Uterus (tissue), 4 donors: ENCODE measurements around the gene DLGAP1. TPM values are rescaled to one million over a fixed set of nuclear protein-coding genes. Genes with fewer than 3 reads are reported as not detected.

Experiments used
- DNase-seq, 2 donors: peaks; one replicate each; pipeline ENCODE4 v3.0.0-alpha.2; 2019 to 2020
- H3K27ac ChIP-seq, 2 donors: fragments of 200-600 bp; sonication (generic); 1 replicate in 1 of 2; 2 replicates in 1 of 2; pipeline ENCODE4 v1.5.1; 2016 to 2018
- H3K27me3 ChIP-seq, 2 donors: fragments of 200-600 bp; sonication (generic); one replicate each; pipeline ENCODE4 v1.5.1; 2018 to 2019; ENCODE audit warnings: control low read depth in 1 of 2
- H3K36me3 ChIP-seq, 2 donors: fragments of 200-600 bp; sonication (generic); one replicate each; pipeline ENCODE4 v1.5.1; 2019; ENCODE audit warnings: control low read depth in 1 of 2
- H3K4me1 ChIP-seq, 2 donors: fragments of 200-600 bp; sonication (generic); one replicate each; pipeline ENCODE4 v1.5.1; 2018 to 2019; ENCODE audit warnings: control low read depth in 1 of 2
- H3K4me3 ChIP-seq, 2 donors: fragments of 200-600 bp; sonication (generic); 1 replicate in 1 of 2; 2 replicates in 1 of 2; pipeline ENCODE4 v1.5.1; 2018 to 2019; ENCODE audit warnings: mild to moderate bottlenecking in 1 of 2
- H3K9me3 ChIP-seq, 2 donors: fragments of 200-600 bp; sonication (generic); one replicate each; pipeline ENCODE4 v1.5.1; 2019; ENCODE audit warnings: control low read depth in 1 of 2
- POLR2A ChIP-seq, 2 donors: fragments of 450-650 bp; IDR thresholded peaks; one replicate each; pipeline ENCODE4 v1.6.1; 2016; ENCODE audit warnings: antibody characterized with exemption in 2 of 2, mild to moderate bottlenecking in 1 of 2, moderate library complexity in 1 of 2
- intact Hi-C: fragments of 100-400 bp; cut with DNase I; formaldehyde crosslinking; loops from one replicate; pipeline ENCODE4 v1.15.1; 2023; ENCODE audit warnings: low total_unique reads
- total RNA-seq, 4 donors: library from RNA; depleted of rRNA in 3 of 4; stranded (reverse); fragments of >200 nt in 3 of 4; gene quantifications; one replicate each; pipeline versions ENCODE4 v1.1.0 to v1.2.4, GENCODE V29; 2014 to 2023
- TF ChIP-seq, protein P1 (sequence below), 4 experiments: fragments of 200-600 bp in 2 of 4; fragments of 450-650 bp in 2 of 4; sonication (generic) in 2 of 4; IDR thresholded peaks; one replicate each; pipeline ENCODE4 v1.5.1; 2016 to 2019; ENCODE audit warnings: antibody characterized with exemption in 4 of 4, mild to moderate bottlenecking in 2 of 4, moderate library complexity in 1 of 4
- donor health status: DM: yes; HTN: yes; CAD: no.

The DLGAP1 gene
- total RNA-seq, 4 donors from 2014 or later = 1.0 to 9.6 (median 3.3) TPM

DNA sequence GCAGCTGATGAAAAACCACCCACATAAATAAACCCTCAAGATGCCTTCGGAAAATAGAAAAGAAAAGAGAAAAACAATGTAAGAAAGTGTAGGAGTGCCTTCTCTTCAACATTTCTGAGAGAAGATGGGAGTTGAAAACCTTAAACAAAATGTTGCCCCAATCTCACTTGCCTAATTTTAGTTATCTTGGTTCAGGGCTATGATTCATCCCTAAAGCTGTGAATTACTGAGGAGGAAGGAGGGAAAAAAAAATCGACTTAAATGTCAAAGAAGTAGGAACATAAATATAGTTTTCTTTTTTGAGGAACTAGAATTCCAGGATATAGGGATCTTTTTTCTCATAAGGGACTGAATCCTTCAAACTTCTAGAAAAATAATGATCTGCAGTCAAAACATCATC lies 644.8 kb downstream of the DLGAP1 start:
- intact Hi-C loops = no loop called here
- TF ChIP-seq, protein P1, sequence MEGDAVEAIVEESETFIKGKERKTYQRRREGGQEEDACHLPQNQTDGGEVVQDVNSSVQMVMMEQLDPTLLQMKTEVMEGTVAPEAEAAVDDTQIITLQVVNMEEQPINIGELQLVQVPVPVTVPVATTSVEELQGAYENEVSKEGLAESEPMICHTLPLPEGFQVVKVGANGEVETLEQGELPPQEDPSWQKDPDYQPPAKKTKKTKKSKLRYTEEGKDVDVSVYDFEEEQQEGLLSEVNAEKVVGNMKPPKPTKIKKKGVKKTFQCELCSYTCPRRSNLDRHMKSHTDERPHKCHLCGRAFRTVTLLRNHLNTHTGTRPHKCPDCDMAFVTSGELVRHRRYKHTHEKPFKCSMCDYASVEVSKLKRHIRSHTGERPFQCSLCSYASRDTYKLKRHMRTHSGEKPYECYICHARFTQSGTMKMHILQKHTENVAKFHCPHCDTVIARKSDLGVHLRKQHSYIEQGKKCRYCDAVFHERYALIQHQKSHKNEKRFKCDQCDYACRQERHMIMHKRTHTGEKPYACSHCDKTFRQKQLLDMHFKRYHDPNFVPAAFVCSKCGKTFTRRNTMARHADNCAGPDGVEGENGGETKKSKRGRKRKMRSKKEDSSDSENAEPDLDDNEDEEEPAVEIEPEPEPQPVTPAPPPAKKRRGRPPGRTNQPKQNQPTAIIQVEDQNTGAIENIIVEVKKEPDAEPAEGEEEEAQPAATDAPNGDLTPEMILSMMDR (IDR thresholded peaks at IDR 0.05) = no peak
- no peak for TF ChIP-seq POLR2A (IDR thresholded peaks at IDR 0.05)
- Histone ChIP-seq H3K36me3 (no peaks in the 10 kb centered on the region), H3K9me3 (no peaks in the 10 kb centered on the region), H3K4me1 (no peaks in the 10 kb centered on the region), H3K27ac (peak overlapping the region in 1 of 2 donors; percentile 26), H3K27me3 (no peaks in the 10 kb centered on the region), H3K4me3 (no peak overlapping the region)
- no peak for DNase-seq

DNA sequence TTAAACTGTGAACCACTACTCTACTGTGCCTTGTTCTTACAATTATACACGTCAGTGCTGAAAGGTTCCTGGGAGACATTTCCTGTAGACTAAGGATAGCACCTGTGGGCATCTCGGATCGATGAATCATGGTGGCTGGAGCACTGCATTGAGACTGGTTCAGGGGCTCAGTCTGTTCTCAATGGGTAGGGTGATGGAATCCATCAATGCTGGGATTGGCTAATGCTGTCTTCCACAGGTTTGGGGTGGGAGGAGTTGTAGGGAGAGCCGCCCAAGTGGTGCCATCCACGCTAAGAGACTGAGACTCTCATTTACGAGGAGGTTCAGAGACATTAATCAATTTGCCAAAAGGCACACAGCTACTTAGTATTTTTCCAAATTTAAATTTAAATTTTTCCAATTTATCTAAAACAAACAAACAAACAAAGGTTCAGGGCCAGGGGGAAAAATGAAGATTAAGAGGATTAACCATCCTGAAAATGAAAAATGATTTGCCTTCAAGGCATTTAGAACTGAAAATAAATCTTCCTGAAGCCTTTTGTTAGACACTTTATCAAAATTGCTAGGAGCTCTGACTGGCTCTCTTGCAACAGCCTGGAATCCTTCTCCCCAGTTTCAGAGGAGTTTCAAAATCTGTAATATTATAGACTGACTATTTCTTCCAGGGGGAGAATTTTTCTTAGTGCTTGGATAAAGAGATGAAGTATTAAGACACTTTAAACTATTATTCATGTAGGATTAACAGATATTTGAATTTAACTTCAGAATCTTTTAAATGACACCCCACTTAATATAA lies 645.9 kb downstream of the DLGAP1 start:
- Histone ChIP-seq H3K36me3 (no peaks in the 10 kb centered on the region), H3K27ac (peak overlapping the region in 1 of 2 donors; percentile 26), H3K4me1 (no peaks in the 10 kb centered on the region), H3K4me3 (no peak overlapping the region), H3K27me3 (no peaks in the 10 kb centered on the region), H3K9me3 (no peaks in the 10 kb centered on the region)
- TF ChIP-seq, protein P1 (IDR thresholded peaks at IDR 0.05) = no peak
- intact Hi-C loops = no loop called here
- no peak for DNase-seq

GRCh38 chr18:3806656-3807055 lies 648.5 kb downstream of the DLGAP1 start:
- no peak for TF ChIP-seq POLR2A (IDR thresholded peaks at IDR 0.05)
- TF ChIP-seq, protein P1 (IDR thresholded peaks at IDR 0.05) = no peak

DNA sequence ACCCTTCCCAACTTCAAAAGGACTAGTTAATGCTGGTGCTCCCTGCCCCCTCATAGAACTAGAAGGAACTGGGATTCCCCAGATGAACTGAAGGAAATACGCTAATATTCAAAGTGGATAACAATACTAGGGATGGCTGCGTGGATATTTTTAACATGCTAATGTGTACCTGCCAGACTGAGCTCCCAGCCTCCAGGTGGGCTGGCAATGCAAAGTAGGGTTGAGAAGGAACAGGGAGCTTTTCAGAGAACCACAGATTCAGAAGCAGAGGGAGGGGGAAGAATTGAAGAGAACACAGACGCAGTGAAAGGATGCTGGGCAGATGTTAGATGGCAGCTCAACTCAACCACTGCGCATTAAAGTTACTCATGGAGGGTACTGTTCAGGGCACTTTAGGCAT lies 650.8 kb downstream of the DLGAP1 start:
- TF ChIP-seq, protein P1 (IDR thresholded peaks at IDR 0.05) = no peak
- TF ChIP-seq POLR2A (IDR thresholded peaks at IDR 0.05) = no peak
- Histone ChIP-seq H3K4me3 (no peak overlapping the region), H3K36me3 (no peaks in the 10 kb centered on the region), H3K4me1 (no peaks in the 10 kb centered on the region), H3K27me3 (no peaks in the 10 kb centered on the region), H3K27ac (no peak overlapping the region), H3K9me3 (no peaks in the 10 kb centered on the region)
- intact Hi-C loops = no loop called here
- no peak for DNase-seq

More at GRCh38 chr18:3806656-3807055, 648.5 kb downstream of the DLGAP1 start:
- no peak overlapping the region for H3K27ac ChIP-seq
- no peaks in the 10 kb centered on the region for H3K9me3 ChIP-seq
- no peaks in the 10 kb centered on the region for H3K27me3 ChIP-seq
- H3K36me3 ChIP-seq = no peaks in the 10 kb centered on the region
- H3K4me3 ChIP-seq = no peak overlapping the region
- no peaks in the 10 kb centered on the region for H3K4me1 ChIP-seq
- no peak for DNase-seq
- intact Hi-C loops = no loop called here

DNA sequence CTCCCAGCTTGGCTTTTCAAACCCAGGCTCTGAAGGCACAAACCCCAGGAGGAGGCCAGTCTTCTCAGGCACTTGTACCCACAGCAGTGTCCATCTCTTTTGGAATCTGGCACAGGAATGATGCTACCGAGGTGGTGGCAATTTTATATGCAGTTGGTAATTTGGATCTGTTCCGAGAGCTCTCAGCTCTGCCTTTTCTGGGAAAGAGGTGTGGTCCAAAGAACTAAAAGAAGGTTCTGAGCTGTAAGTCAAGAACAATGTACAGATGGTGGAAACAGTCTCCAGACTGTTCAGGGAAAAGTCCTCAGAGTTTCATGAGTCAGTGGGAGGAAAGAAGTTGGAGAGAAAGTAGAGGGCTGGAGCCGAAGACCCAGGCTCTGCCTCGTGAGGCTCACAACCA lies 651.8 kb downstream of the DLGAP1 start:
- Histone ChIP-seq H3K9me3 (no peaks in the 10 kb centered on the region), H3K27me3 (no peaks in the 10 kb centered on the region), H3K4me3 (no peak overlapping the region), H3K27ac (no peak overlapping the region), H3K4me1 (no peaks in the 10 kb centered on the region), H3K36me3 (no peaks in the 10 kb centered on the region)
- intact Hi-C loops = no loop called here
- no peak for DNase-seq
- TF ChIP-seq, protein P1 (IDR thresholded peaks at IDR 0.05) = no peak
- no peak for TF ChIP-seq POLR2A (IDR thresholded peaks at IDR 0.05)
